GM18858 (cell line): ENCODE data around the gene C3orf22.

Source experiments
- ATAC-seq: cut with Tn5 transposase; IDR thresholded peaks from one replicate; pipeline ENCODE4 v1.9.1; 2021; ENCODE audit not compliant: unreplicated experiment

Gene C3orf22

DNA sequence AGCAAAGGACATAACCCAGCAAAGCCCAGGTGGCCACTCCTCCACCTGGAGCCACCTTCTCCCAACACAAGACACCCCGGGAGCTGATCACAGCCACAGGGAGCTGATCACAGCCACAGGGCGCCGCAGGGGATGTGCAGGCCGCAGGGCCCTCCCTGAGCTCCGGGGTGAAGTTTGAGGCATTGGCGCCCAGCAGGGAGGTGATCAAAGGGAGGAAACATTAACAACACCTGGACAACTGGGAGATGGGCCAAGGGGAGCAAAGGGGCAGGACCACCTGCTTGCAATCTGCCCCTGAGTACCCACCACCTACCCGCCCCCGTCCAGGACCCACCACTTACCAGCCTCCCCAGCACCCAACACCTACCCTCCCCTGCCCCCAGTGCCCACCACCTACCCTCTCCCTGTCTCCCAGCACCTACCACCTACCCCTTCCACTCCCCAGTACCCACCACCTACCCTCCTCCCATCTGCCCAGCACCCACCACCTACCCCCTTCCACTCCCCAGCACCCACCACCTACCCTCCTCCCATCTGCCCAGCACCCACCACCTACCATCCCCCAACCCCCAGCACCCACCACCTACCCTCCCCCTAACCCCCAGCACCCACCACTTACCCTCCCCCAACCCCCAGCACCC is 43.5 kb downstream of the C3orf22 start:
- no peak for ATAC-seq

DNA sequence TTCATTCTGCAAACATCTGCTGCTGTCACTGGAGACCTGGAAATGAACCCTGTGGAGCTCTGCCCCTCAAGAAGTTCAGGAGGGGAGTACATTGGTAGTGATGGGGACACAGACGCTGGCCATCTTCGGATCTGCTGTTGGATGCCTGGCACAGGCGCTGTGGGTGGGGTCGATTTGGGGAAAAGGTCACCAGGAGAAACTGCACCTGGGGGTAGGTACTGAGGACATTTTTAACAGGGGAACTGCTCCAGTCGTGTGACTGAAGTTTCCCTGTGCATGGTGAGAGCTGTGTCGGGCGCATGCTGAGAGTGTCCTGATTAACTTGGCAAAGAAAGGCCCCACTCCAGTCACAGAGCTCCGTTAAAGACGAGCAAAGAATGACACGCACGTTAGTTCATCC is 44.6 kb downstream of the C3orf22 start:
- no peak for ATAC-seq

- ATAC-seq = no peak
These were observed 45.6 kb downstream of the C3orf22 start for GRCh38 chr3:126512916-126513650.

DNA sequence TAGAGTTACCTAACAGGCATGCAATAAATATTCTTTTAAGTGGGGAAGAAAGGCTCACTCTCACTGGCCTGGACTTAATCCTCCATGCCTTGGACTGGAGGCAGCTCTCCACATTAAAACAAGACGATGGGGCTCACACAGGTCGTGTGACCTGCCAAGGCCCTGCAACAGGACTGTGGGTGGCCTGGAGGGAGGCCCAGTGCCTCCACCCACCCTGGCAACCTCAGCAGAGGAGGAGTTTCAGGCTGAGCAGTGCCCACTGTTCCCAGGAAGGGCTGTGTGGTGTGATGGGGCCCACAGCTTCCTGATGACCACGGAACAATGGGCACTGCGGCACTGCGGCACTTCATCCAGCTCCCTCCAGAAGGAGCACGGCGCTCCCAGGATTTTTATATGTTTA is 46.7 kb downstream of the C3orf22 start:
- ATAC-seq = no peak

GRCh38 chr3:126511291-126511690 is 47.4 kb downstream of the C3orf22 start:
- no peak for ATAC-seq

GRCh38 chr3:126510308-126510910 is 48.3 kb downstream of the C3orf22 start:
- no peak for ATAC-seq

DNA sequence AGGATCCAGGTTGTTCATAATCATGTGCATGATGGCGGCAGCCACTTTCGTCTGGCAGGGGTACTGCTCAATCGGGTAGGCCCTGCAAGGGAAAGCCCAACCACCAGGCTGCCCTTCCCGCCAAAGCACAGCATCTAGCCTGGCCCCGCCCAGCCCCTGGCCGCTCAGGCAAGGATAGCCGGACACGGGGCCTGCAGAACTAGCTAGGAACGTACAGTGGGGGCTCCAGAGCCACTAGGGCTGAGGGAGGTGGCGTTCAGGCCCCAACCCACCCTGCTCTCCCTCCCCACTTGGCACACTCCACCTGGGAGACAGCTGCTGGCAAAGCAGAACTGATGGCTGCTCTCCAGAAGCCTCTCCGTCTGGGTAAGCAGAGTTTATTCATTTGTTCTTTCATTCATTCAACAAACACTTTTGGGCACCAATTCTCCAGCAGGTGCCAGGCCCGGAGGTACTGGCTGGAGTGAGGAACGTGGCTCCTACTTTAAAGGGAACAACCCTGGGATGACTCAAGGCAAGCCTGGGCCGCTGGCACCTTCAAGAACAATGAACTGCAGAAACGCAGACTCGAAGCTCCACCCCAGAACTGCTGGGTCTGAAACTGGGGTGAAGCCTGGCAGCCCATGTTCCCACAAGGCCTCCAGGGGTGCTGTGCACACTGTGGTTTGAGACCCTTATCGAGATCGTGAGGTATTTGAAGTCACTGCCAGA is 49.0 kb downstream of the C3orf22 start:
- no peak for ATAC-seq

DNA sequence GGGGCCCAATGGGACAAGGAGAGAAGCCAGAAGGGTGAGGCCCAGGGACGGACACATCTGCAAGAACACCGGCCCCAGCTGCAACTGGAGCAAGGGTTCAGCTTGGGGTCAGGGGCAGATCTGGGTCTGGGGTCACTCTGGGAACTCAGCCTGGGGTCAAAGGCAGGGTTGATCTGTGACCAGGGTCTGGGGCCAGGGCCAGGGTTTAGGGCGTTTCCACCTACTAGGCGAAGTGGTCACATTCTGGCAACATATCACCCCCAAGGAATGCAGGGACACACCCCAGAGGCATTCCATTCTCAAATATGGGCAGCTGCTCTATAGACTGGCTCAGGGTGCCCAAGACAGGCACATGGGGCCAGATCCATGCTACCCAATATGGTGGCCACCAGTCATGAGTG is 50.2 kb downstream of the C3orf22 start:
- ATAC-seq = no peak

DNA sequence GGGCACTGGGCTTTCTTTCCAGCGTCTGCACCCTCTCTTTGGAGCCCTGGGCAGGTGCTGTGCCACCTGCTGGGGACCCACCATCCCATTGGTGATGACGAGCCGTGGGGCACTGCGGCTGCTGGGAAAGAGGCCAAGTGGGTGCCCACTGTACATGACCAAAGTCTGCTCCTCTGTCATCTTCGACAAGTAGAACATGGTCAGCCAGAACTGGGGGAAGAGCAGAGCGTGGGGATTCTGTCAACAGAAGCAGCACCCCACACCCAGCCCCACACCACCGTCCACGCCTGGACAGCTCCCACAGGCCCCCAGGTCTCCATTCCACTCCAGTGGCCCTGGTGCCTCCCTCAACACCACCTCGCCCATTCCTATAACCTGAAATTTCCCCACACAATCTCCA is 50.8 kb downstream of the C3orf22 start:
- no peak for ATAC-seq

- no peak for ATAC-seq
These were observed 55.0 kb downstream of the C3orf22 start for GRCh38 chr3:126503701-126504100.

- no peak for ATAC-seq
These were observed 56.1 kb downstream of the C3orf22 start for GRCh38 chr3:126502656-126503055.

DNA sequence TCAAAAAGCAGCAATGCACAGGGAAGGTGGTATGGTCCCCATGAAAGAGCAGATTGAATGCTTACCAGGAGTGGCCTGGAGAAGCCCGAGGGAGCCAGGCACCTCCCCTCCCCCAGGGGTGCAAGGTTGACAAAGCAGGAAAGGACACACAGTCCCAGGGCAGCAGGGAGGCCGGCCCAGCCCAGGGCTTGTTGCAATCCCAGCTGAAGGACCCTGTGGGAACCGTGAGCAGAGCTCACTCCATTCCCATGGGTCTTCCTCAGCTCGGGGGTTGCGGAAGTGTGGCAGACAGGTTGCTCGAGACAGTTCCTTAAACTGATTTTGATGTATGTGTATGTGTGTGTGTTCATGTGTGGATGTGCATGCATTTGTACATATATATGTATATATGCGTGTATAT is 57.0 kb downstream of the C3orf22 start:
- no peak for ATAC-seq

GRCh38 chr3:126501054-126501453 is 57.7 kb downstream of the C3orf22 start:
- no peak for ATAC-seq

DNA sequence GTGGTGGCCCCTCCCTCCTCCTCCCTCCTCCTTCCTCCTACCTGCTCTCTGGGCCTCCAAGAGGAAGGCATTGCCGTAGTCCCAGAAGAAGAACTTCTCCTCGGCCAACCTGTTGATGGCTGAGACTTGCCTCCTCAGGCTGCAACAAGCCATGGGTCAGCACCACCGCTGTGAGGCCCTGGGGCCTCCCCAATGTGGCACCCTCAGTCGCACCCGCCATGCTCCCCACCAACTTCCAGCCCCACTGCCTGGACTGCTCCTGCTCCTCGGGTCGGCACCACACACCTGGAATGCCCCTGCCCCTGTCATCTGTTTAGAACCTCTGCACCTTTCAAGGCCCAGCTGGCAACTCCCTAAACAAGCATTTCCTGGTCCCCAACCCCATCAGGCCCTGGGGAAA is 58.7 kb downstream of the C3orf22 start:
- no peak for ATAC-seq
